Endothelial cell of umbilical vein (primary cell): Measurements from ENCODE around the gene CARMIL1. TPM values are rescaled to one million over a fixed set of nuclear protein-coding genes. Genes with fewer than 3 reads are reported as not detected.

Experiments used
- BruUV-seq: library from RNA; stranded (reverse); fragments of 400-500 nt; replicated peaks from 2 replicates; lab custom pipeline; 2021; lab: Mats Ljungman, UMichigan
- CTCF ChIA-PET: fragments of 300-600, 350-600 bp; sonication (Branson Sonifier 250); formaldehyde crosslinking; loops from one replicate; lab custom pipeline; 2021; ENCODE audit warnings: antibody characterized with exemption, inconsistent platforms; lab: Charles Lee
- POLR2A ChIA-PET: fragments of 300-600, 350-600 bp; sonication (Branson Sonifier 250); formaldehyde crosslinking; loops from one replicate; lab custom pipeline; 2021; ENCODE audit warnings: antibody characterized with exemption, inconsistent platforms; lab: Charles Lee
- DNase-seq: peaks from one replicate; pipeline ENCODE4 v3.0.0-alpha.2; 2011; ENCODE audit warnings: low read depth, low spot score
- FAIRE-seq: peaks from 2 replicates; lab custom pipeline; 2011; peaks lifted over from hg19 to GRCh38; lab: Jason Lieb, UNC
- H2AFZ ChIP-seq: 2 replicates; pipeline ENCODE4 v1.6.0; 2012; ENCODE audit warnings: low read depth, low read length, control low read depth, inconsistent platforms
- H3K27ac ChIP-seq: 2 replicates; pipeline ENCODE4 v1.5.1; 2011; ENCODE audit warnings: low read depth, mild to moderate bottlenecking, control low read depth, low read length, moderate library complexity; ENCODE audit not compliant: insufficient read depth
- H3K27me3 ChIP-seq, 2 experiments: 2 replicates each; pipeline versions ENCODE4 v1.6.0 to v1.6.1; 2011; ENCODE audit warnings: low read length in 2 of 2, mixed read lengths in 1 of 2; ENCODE audit not compliant: control insufficient read depth in 2 of 2, insufficient read depth in 2 of 2
- H3K36me3 ChIP-seq, 2 experiments: 2 replicates in 1 of 2; 3 replicates in 1 of 2; pipeline ENCODE4 v1.5.1; 2011; ENCODE audit warnings: low read length in 2 of 2, mild to moderate bottlenecking in 1 of 2, moderate library complexity in 1 of 2; ENCODE audit not compliant: control insufficient read depth in 2 of 2, insufficient read depth in 2 of 2; ENCODE audit errors: extremely low read depth in 1 of 2
- H3K4me1 ChIP-seq: 3 replicates; pipeline ENCODE4 v1.5.1; 2011; ENCODE audit warnings: mild to moderate bottlenecking, low read length; ENCODE audit not compliant: control insufficient read depth, insufficient read depth; ENCODE audit errors: extremely low read depth
- H3K4me2 ChIP-seq: 2 replicates; pipeline ENCODE4 v1.6.1; 2011; ENCODE audit warnings: low read length, control low read depth, mixed read lengths; ENCODE audit not compliant: insufficient read depth
- H3K4me3 ChIP-seq, 3 experiments: fragments of 200-600 bp in 1 of 3; sonication (generic), shearing (Covaris generic) in 1 of 3; replicated peaks in 1 of 3; 2 replicates each; pipeline ENCODE4 v1.5.1; 2011 to 2016; ENCODE audit warnings: control low read depth in 3 of 3, low read length in 3 of 3, mild to moderate bottlenecking in 2 of 3, inconsistent platforms in 1 of 3, low read depth in 1 of 3, moderate library complexity in 1 of 3; ENCODE audit not compliant: insufficient read depth in 1 of 3
- H3K79me2 ChIP-seq: 2 replicates; pipeline ENCODE4 v1.6.0; 2012; ENCODE audit warnings: low read length, inconsistent platforms; ENCODE audit not compliant: control insufficient read depth, insufficient read depth
- H3K9ac ChIP-seq: replicated peaks from 2 replicates; pipeline ENCODE3; 2011; ENCODE audit warnings: low read length, control low read depth; ENCODE audit not compliant: insufficient read depth; ENCODE audit errors: extremely low read depth
- H3K9me1 ChIP-seq: replicated peaks from 3 replicates; pipeline ENCODE4 v1.6.0; 2011; ENCODE audit warnings: mild to moderate bottlenecking, low read length; ENCODE audit not compliant: control insufficient read depth, insufficient read depth; ENCODE audit errors: extremely low read depth
- H3K9me3 ChIP-seq: replicated peaks from 2 replicates; pipeline ENCODE4 v1.5.1; 2012; ENCODE audit warnings: low read length, inconsistent platforms; ENCODE audit not compliant: control insufficient read depth, insufficient read depth
- H4K20me1 ChIP-seq: replicated peaks from 2 replicates; pipeline ENCODE3; 2011; ENCODE audit warnings: mild to moderate bottlenecking, low read length; ENCODE audit not compliant: control insufficient read depth, insufficient read depth; ENCODE audit errors: extremely low read depth
- EZH2 ChIP-seq: IDR thresholded peaks from 2 replicates; pipeline ENCODE4 v1.6.1; 2012; ENCODE audit warnings: borderline replicate concordance, low read depth, mild to moderate bottlenecking, moderate library complexity, low read length, inconsistent platforms; ENCODE audit not compliant: severe bottlenecking
- GATA2 ChIP-seq: IDR thresholded peaks from 2 replicates; pipeline ENCODE4 v1.7.0; 2011; ENCODE audit warnings: low read depth, mild to moderate bottlenecking, moderate library complexity, mixed read lengths, low read length; ENCODE audit not compliant: insufficient read length, insufficient read depth
- MYC ChIP-seq: IDR thresholded peaks from one replicate; pipeline ENCODE4 v1.6.1; 2011; ENCODE audit warnings: mild to moderate bottlenecking, low read depth, low read length
- POLR2A ChIP-seq: IDR thresholded peaks from 2 replicates; pipeline ENCODE4 v1.6.1; 2012; ENCODE audit warnings: low read depth, mild to moderate bottlenecking, control low read depth, low read length
- POLR2AphosphoS5 ChIP-seq: IDR thresholded peaks from 2 replicates; pipeline ENCODE4 v1.6.1; 2012; ENCODE audit warnings: low read depth, mild to moderate bottlenecking, control low read depth, low read length, moderate library complexity; ENCODE audit not compliant: insufficient read depth
- dilution Hi-C: fragments of 300-500 bp; cut with MboI; formaldehyde crosslinking; loops from one replicate; pipeline ENCODE4 v1.15.0; 2019; ENCODE audit warnings: low sequenced_read_pairs; ENCODE audit not compliant: extremely low pct_ligation_motif_present
- intact Hi-C: fragments of 100-400 bp; cut with micrococcal nuclease; formaldehyde crosslinking; loops from one replicate; pipeline ENCODE4 v1.10.0; 2022
- polyA plus RNA-seq, 4 experiments: library from polyadenylated mRNA; depleted of rRNA in 3 of 4; stranded (reverse) in 3 of 4; unstranded in 1 of 4; fragments of >200 nt; gene quantifications; 2 replicates each; pipeline versions ENCODE4 v1.2.1 to v1.2.3, GENCODE V29; 2011 to 2012; ENCODE audit warnings: missing spikeins in 1 of 4
- total RNA-seq: library from RNA; stranded (reverse); gene quantifications from 2 replicates; pipeline ENCODE4 v1.2.3, GENCODE V29; 2021
- TF ChIP-seq, protein P1 (sequence below), 2 donors: IDR thresholded peaks; 1 replicate in 1 of 2; 2 replicates in 1 of 2; pipeline ENCODE4 v1.5.1; 2011; ENCODE audit warnings: low read length in 2 of 2, mild to moderate bottlenecking in 2 of 2, moderate library complexity in 2 of 2, control low read depth in 1 of 2, inconsistent platforms in 1 of 2, low read depth in 1 of 2; ENCODE audit not compliant: insufficient read depth in 1 of 2; ENCODE audit errors: extremely low read depth in 1 of 2
- TF ChIP-seq, protein P2 (sequence below): IDR thresholded peaks from 2 replicates; pipeline ENCODE4 v1.6.1; 2011; ENCODE audit not compliant: insufficient read depth, insufficient read length

CARMIL1 gene
- total and polyA plus RNA-seq, 2 donors (not counting 3 experiments of a cell fraction or from before 2014, with no cell fraction given) = 1.3 to 8.7 TPM

DNA sequence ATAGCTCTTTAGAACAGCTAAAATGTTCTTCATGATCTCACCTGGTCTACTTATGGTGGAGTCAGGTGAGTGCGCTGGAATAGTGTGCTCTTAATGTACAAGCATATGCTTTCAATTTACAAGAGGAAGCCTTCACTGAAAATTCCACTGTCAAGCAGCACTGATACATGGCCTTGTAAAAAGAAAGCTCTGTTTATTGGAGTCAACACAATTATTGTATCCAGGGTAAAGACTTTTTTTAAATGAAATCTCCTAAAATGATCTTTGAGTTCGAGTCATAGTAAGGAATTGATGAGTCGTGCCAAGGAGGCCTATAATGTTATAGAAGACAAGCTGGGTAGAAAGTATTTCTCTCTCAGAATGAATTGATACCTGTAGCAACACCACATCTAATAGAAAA is 41.6 kb upstream of the CARMIL1 start:
- CTCF ChIA-PET = no interaction called here
- Histone ChIP-seq H2AFZ (no peak overlapping the region), H3K36me3 (no peaks in the 10 kb centered on the region), H3K4me2 (no peak overlapping the region), H3K9me3 (no peaks in the 10 kb centered on the region), H3K27me3 (no peaks in the 10 kb centered on the region), H3K9me1 (no peaks in the 10 kb centered on the region), H3K9ac (no peak overlapping the region), H3K4me1 (no peaks in the 10 kb centered on the region), H3K4me3 (no peak overlapping the region), H4K20me1 (no peaks in the 10 kb centered on the region), H3K79me2 (no peaks in the 10 kb centered on the region), H3K27ac (no peak overlapping the region)
- TF ChIP-seq, protein P1, sequence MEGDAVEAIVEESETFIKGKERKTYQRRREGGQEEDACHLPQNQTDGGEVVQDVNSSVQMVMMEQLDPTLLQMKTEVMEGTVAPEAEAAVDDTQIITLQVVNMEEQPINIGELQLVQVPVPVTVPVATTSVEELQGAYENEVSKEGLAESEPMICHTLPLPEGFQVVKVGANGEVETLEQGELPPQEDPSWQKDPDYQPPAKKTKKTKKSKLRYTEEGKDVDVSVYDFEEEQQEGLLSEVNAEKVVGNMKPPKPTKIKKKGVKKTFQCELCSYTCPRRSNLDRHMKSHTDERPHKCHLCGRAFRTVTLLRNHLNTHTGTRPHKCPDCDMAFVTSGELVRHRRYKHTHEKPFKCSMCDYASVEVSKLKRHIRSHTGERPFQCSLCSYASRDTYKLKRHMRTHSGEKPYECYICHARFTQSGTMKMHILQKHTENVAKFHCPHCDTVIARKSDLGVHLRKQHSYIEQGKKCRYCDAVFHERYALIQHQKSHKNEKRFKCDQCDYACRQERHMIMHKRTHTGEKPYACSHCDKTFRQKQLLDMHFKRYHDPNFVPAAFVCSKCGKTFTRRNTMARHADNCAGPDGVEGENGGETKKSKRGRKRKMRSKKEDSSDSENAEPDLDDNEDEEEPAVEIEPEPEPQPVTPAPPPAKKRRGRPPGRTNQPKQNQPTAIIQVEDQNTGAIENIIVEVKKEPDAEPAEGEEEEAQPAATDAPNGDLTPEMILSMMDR (IDR thresholded peaks at IDR 0.05; ENCODE audit: extremely low read depth in 1 of 2, insufficient read depth in 1 of 2, low read depth in 1 of 2, low read length in 2 of 2) = no peak
- TF ChIP-seq MYC (no peak), EZH2 (no peak), POLR2AphosphoS5 (no peak), POLR2A (no peak), GATA2 (no peak)
- TF ChIP-seq, protein P2, sequence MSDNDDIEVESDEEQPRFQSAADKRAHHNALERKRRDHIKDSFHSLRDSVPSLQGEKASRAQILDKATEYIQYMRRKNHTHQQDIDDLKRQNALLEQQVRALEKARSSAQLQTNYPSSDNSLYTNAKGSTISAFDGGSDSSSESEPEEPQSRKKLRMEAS = no peak
- dilution Hi-C loops (no loop called here), intact Hi-C loops (no loop called here)
- POLR2A ChIA-PET = no interaction called here
- BruUV-seq = no TSS peak
- DNase-seq (no peak), FAIRE-seq (no peak)
